Ectodermal cell (in vitro differentiated cells): Measurements from ENCODE around the gene ZNF611. TPM values are rescaled to one million over a fixed set of nuclear protein-coding genes. Genes with fewer than 3 reads are reported as not detected.
"Not testable (repeated sequence)": the region's sequence is repeated elsewhere in the genome, so short reads cannot be mapped to it uniquely, and the experiment has no call there.

Experiments
- H3K27ac ChIP-seq: 2 replicates; pipeline ENCODE4 v1.7.0; 2013; ENCODE audit warnings: mild to moderate bottlenecking, low read depth, low read length; ENCODE audit not compliant: insufficient read depth, poor library complexity, severe bottlenecking
- H3K27me3 ChIP-seq: 2 replicates; pipeline ENCODE4 v1.7.0; 2013; ENCODE audit warnings: mild to moderate bottlenecking, low read length; ENCODE audit not compliant: insufficient read depth, control insufficient read depth, poor library complexity, severe bottlenecking
- H3K36me3 ChIP-seq: one replicate; pipeline ENCODE4 v1.7.0; 2013; ENCODE audit warnings: low read length; ENCODE audit not compliant: control insufficient read depth, insufficient read depth
- H3K4me1 ChIP-seq: one replicate; pipeline ENCODE4 v1.7.0; 2013; ENCODE audit warnings: low read length; ENCODE audit not compliant: control insufficient read depth, insufficient read depth
- H3K4me3 ChIP-seq: 2 replicates; pipeline ENCODE4 v1.7.0; 2013; ENCODE audit warnings: low read depth, low read length, control low read depth; ENCODE audit not compliant: insufficient read depth
- H3K9me3 ChIP-seq: 2 replicates; pipeline ENCODE4 v1.7.0; 2013; ENCODE audit warnings: mild to moderate bottlenecking, low read length, moderate library complexity; ENCODE audit not compliant: control insufficient read depth
- WGBS, 2 experiments: methylation state at CpG; one replicate each; pipeline ENCODE4 v1.1.7; 2013; ENCODE audit warnings: missing lambda C conversion rate in 2 of 2; 5-methylcytosine and 5-hydroxymethylcytosine counted together
- polyA plus RNA-seq, 4 experiments: library from polyadenylated mRNA; stranded (reverse); fragments of 50-300 nt; gene quantifications; one replicate each; pipeline ENCODE4 v1.2.3, GENCODE V29; 2013

The ZNF611 gene
- 14.5 TPM for polyA plus RNA-seq (2013, experiment 1 of 4)
- 15.2 TPM for polyA plus RNA-seq (2013, experiment 2 of 4)
- 8.1 TPM for polyA plus RNA-seq (2013, experiment 3 of 4)
- 7.7 TPM for polyA plus RNA-seq (2013, experiment 4 of 4)

- H3K27ac ChIP-seq: peak within 1 kb of the TSS; percentile 92
- H3K4me1 ChIP-seq: no peaks in the 10 kb centered on the region
- no peaks in the 10 kb centered on the region for H3K27me3 ChIP-seq
- WGBS, 2 experiments: 11% methylated on average over 37 to 38 of the region's 38 CpGs
- H3K36me3 ChIP-seq: no peaks in the 10 kb centered on the region
- H3K9me3 ChIP-seq: no peaks in the 10 kb centered on the region
- peak within 1 kb of the TSS; percentile 82 for H3K4me3 ChIP-seq
Measured at GRCh38 chr19:52734893-52735661, at the start of gene ZNF611. Gene ZNF611, minus strand, starts transcription at chr19:52735044. Its CDS starts 19,150 bp downstream, at chr19:52715894.

GRCh38 chr19:52782864-52783263 lies 48.0 kb upstream of the ZNF611 start:
- not testable (repeated sequence) for H3K4me3 ChIP-seq, H3K4me1 ChIP-seq, H3K36me3 ChIP-seq, H3K9me3 ChIP-seq, H3K27ac ChIP-seq
- peaks cover 17% of the 10 kb centered on the region for H3K27me3 ChIP-seq
- 100% methylated on average over 1 of the region's 2 CpGs for WGBS, 2 experiments

GRCh38 chr19:52778811-52779210 lies 44.0 kb upstream of the ZNF611 start:
- H3K27me3 ChIP-seq: no peaks in the 10 kb centered on the region
- H3K27ac ChIP-seq: no peak overlapping the region
- no peaks in the 10 kb centered on the region for H3K4me1 ChIP-seq
- no peaks in the 10 kb centered on the region for H3K9me3 ChIP-seq
- 79 to 80% methylated on average over 3 of the region's 3 CpGs for WGBS, 2 experiments
- H3K4me3 ChIP-seq: no peak overlapping the region
- H3K36me3 ChIP-seq: no peaks in the 10 kb centered on the region

GRCh38 chr19:52756447-52756846 lies 21.6 kb upstream of the ZNF611 start:
- WGBS, 2 experiments: 50 to 51% methylated on average over 2 of the region's 2 CpGs
- H3K4me3 ChIP-seq, H3K9me3 ChIP-seq, H3K4me1 ChIP-seq, H3K27me3 ChIP-seq, H3K36me3 ChIP-seq, H3K27ac ChIP-seq: not testable (repeated sequence)

GRCh38 chr19:52749780-52750179 lies 14.9 kb upstream of the ZNF611 start:
- Histone ChIP-seq H3K36me3 (no peaks in the 10 kb centered on the region), H3K9me3 (no peaks in the 10 kb centered on the region), H3K27ac (no peak overlapping the region), H3K4me3 (no peak overlapping the region), H3K4me1 (no peaks in the 10 kb centered on the region), H3K27me3 (no peaks in the 10 kb centered on the region)
- 83 to 85% methylated on average over 2 to 3 of the region's 4 CpGs for WGBS, 2 experiments

- no peaks in the 10 kb centered on the region for H3K4me1 ChIP-seq
- H3K4me3 ChIP-seq: no peak overlapping the region
- WGBS, 2 experiments: 15 to 27% methylated on average over 6 to 8 of the region's 8 CpGs
- H3K27ac ChIP-seq: no peak overlapping the region
- no peaks in the 10 kb centered on the region for H3K36me3 ChIP-seq
- no peaks in the 10 kb centered on the region for H3K9me3 ChIP-seq
- H3K27me3 ChIP-seq: no peaks in the 10 kb centered on the region
Measured at GRCh38 chr19:52748336-52748950, 13.6 kb upstream of the ZNF611 start.

GRCh38 chr19:52745919-52746318 lies 11.1 kb upstream of the ZNF611 start:
- H3K9me3 ChIP-seq, H3K27ac ChIP-seq, H3K36me3 ChIP-seq, H3K27me3 ChIP-seq, H3K4me3 ChIP-seq: not testable (repeated sequence)
- WGBS, 2 experiments: 88% methylated on average over 9 to 10 of the region's 10 CpGs
- peaks cover 11% of the 10 kb centered on the region for H3K4me1 ChIP-seq

- Histone ChIP-seq H3K4me3 (no peak overlapping the region), H3K27me3 (no peaks in the 10 kb centered on the region), H3K36me3 (no peaks in the 10 kb centered on the region), H3K9me3 (no peaks in the 10 kb centered on the region), H3K27ac (no peak overlapping the region), H3K4me1 (peaks cover 11% of the 10 kb centered on the region)
- 89 to 91% methylated on average over 3 of the region's 3 CpGs for WGBS, 2 experiments
Measured at GRCh38 chr19:52743091-52743490, 8.2 kb upstream of the ZNF611 start.

GRCh38 chr19:52742516-52742915 lies 7.7 kb upstream of the ZNF611 start:
- H3K4me1 ChIP-seq: peaks cover 11% of the 10 kb centered on the region
- H3K27ac ChIP-seq: no peak overlapping the region
- no peak overlapping the region for H3K4me3 ChIP-seq

GRCh38 chr19:52741951-52742485 lies 7.2 kb upstream of the ZNF611 start:
- H3K27me3 ChIP-seq: no peaks in the 10 kb centered on the region
- no peak overlapping the region for H3K27ac ChIP-seq
- H3K9me3 ChIP-seq: no peaks in the 10 kb centered on the region
- peaks cover 11% of the 10 kb centered on the region for H3K4me1 ChIP-seq
- no peak overlapping the region for H3K4me3 ChIP-seq
- WGBS, 2 experiments: 68 to 75% methylated on average over 6 of the region's 6 CpGs
- no peaks in the 10 kb centered on the region for H3K36me3 ChIP-seq

More at GRCh38 chr19:52742516-52742915, 7.7 kb upstream of the ZNF611 start:
- no peaks in the 10 kb centered on the region for H3K36me3 ChIP-seq
- H3K9me3 ChIP-seq: no peaks in the 10 kb centered on the region
- 91% methylated on average over 3 of the region's 3 CpGs for WGBS, 2 experiments
- H3K27me3 ChIP-seq: no peaks in the 10 kb centered on the region
